HEK293 (cell line): Measurements from ENCODE around the gene DNAJC10.

Experiments used
- CTCF ChIA-PET: fragments of 350-600 bp; formaldehyde crosslinking; extraction: SDS; loops from one replicate; lab custom pipeline; 2021; ENCODE audit warnings: antibody characterized with exemption; lab: Yijun Ruan, JAX
- POLR2A ChIA-PET: fragments of 300-600 bp; formaldehyde crosslinking; extraction: SDS; loops from one replicate; lab custom pipeline; 2020; ENCODE audit warnings: antibody characterized with exemption, inconsistent platforms; lab: Yijun Ruan, JAX
- H3K27ac ChIP-seq: fragments of 200-500 bp; sonication (Bioruptor generic); 2 replicates; pipeline ENCODE4 v1.5.1; 2014; ENCODE audit warnings: low read depth, low read length, control low read depth, inconsistent platforms; ENCODE audit errors: extremely low read depth
- H3K36me3 ChIP-seq, 2 experiments: fragments of 200-500 bp in 1 of 2; sonication (Bioruptor generic) in 1 of 2; 1 replicate in 1 of 2; 2 replicates in 1 of 2; pipeline ENCODE4 v1.5.1; 2014 to 2017; ENCODE audit warnings: inconsistent platforms in 2 of 2, low read length in 2 of 2; ENCODE audit not compliant: control insufficient read depth in 2 of 2, insufficient read depth in 1 of 2
- H3K4me1 ChIP-seq: fragments of 200-500 bp; sonication (Bioruptor generic); 2 replicates; pipeline ENCODE4 v1.5.1; 2014; ENCODE audit warnings: mild to moderate bottlenecking, low read length, inconsistent platforms; ENCODE audit not compliant: control insufficient read depth, insufficient read depth
- H3K4me3 ChIP-seq: 2 replicates; pipeline ENCODE4 v1.5.1; 2011; ENCODE audit warnings: low read depth, mild to moderate bottlenecking, control low read depth, low read length, moderate library complexity
- H3K9me3 ChIP-seq: fragments of 200-500 bp; sonication (Bioruptor generic); 2 replicates; pipeline ENCODE4 v1.5.1; 2014; ENCODE audit warnings: low read depth, low read length, inconsistent platforms; ENCODE audit not compliant: control insufficient read depth, insufficient read depth
- KLF8 ChIP-seq: fragments of 450-650 bp; formaldehyde crosslinking; IDR thresholded peaks from 2 replicates; pipeline ENCODE4 v1.5.1; 2016; ENCODE audit warnings: missing biosample characterization, missing genetic modification characterization
- KLF9 ChIP-seq: fragments of 450-650 bp; formaldehyde crosslinking; IDR thresholded peaks from 2 replicates; pipeline ENCODE4 v1.5.1; 2016; ENCODE audit warnings: missing biosample characterization, missing genetic modification characterization, low read depth
- ZNF138 ChIP-seq: fragments of 450-650 bp; formaldehyde crosslinking; IDR thresholded peaks from 2 replicates; pipeline ENCODE4 v1.5.1; 2016; ENCODE audit warnings: missing biosample characterization, missing genetic modification characterization, borderline replicate concordance
- ZNF155 ChIP-seq: fragments of 450-650 bp; formaldehyde crosslinking; IDR thresholded peaks from 2 replicates; pipeline ENCODE4 v1.5.1; 2016; ENCODE audit warnings: missing biosample characterization, missing genetic modification characterization
- ZNF157 ChIP-seq: fragments of 450-650 bp; formaldehyde crosslinking; IDR thresholded peaks from 2 replicates; pipeline ENCODE4 v1.5.1; 2016; ENCODE audit warnings: missing biosample characterization, missing genetic modification characterization
- ZNF404 ChIP-seq: fragments of 450-650 bp; formaldehyde crosslinking; IDR thresholded peaks from 2 replicates; pipeline ENCODE4 v1.5.1; 2017; ENCODE audit warnings: missing biosample characterization, missing genetic modification characterization
- ZNF449 ChIP-seq: fragments of 450-650 bp; formaldehyde crosslinking; IDR thresholded peaks from 2 replicates; pipeline ENCODE4 v1.5.1; 2017; ENCODE audit warnings: missing biosample characterization, mild to moderate bottlenecking, missing genetic modification characterization, moderate library complexity
- ZNF48 ChIP-seq: fragments of 450-650 bp; formaldehyde crosslinking; IDR thresholded peaks from 2 replicates; pipeline ENCODE4 v1.5.1; 2016; ENCODE audit warnings: missing biosample characterization, missing genetic modification characterization
- ZNF529 ChIP-seq: fragments of 450-650 bp; formaldehyde crosslinking; IDR thresholded peaks from 2 replicates; pipeline ENCODE4 v1.5.1; 2017; ENCODE audit warnings: missing genetic modification characterization, missing biosample characterization; ENCODE audit not compliant: insufficient replicate concordance
- ZNF585B ChIP-seq: fragments of 450-650 bp; formaldehyde crosslinking; IDR thresholded peaks from 2 replicates; pipeline ENCODE4 v1.5.1; 2016; ENCODE audit warnings: missing biosample characterization, missing genetic modification characterization
- ZNF600 ChIP-seq: fragments of 450-650 bp; formaldehyde crosslinking; IDR thresholded peaks from 2 replicates; pipeline ENCODE4 v1.5.1; 2016; ENCODE audit warnings: missing biosample characterization, missing genetic modification characterization
- ZNF610 ChIP-seq: fragments of 450-650 bp; formaldehyde crosslinking; IDR thresholded peaks from 2 replicates; pipeline ENCODE4 v1.5.1; 2016; ENCODE audit warnings: missing biosample characterization, missing genetic modification characterization, borderline replicate concordance
- ZNF624 ChIP-seq: fragments of 450-650 bp; formaldehyde crosslinking; IDR thresholded peaks from 2 replicates; pipeline ENCODE4 v1.5.1; 2017; ENCODE audit warnings: missing biosample characterization, missing genetic modification characterization
- TF ChIP-seq, protein P1 (sequence below): fragments of 450-650 bp; formaldehyde crosslinking; IDR thresholded peaks from 2 replicates; pipeline ENCODE4 v1.5.1; 2016; ENCODE audit warnings: missing biosample characterization, missing genetic modification characterization
- TF ChIP-seq, protein P2 (sequence below): fragments of 450-650 bp; IDR thresholded peaks from 2 replicates; pipeline ENCODE4 v1.5.1; 2018; ENCODE audit warnings: missing biosample characterization, missing genetic modification characterization
- TF ChIP-seq, protein P3 (sequence below): fragments of 450-650 bp; formaldehyde crosslinking; IDR thresholded peaks from 2 replicates; pipeline ENCODE4 v1.5.1; 2016; ENCODE audit warnings: missing biosample characterization, missing genetic modification characterization
- TF ChIP-seq, protein P4 (sequence below): fragments of 450-650 bp; formaldehyde crosslinking; IDR thresholded peaks from 2 replicates; pipeline ENCODE4 v1.5.1; 2016; ENCODE audit warnings: missing biosample characterization, missing genetic modification characterization
- TF ChIP-seq, protein P5 (sequence below): fragments of 450-650 bp; formaldehyde crosslinking; IDR thresholded peaks from 2 replicates; pipeline ENCODE4 v1.5.1; 2016; ENCODE audit warnings: missing biosample characterization, missing genetic modification characterization, borderline replicate concordance

DNAJC10 gene

DNA sequence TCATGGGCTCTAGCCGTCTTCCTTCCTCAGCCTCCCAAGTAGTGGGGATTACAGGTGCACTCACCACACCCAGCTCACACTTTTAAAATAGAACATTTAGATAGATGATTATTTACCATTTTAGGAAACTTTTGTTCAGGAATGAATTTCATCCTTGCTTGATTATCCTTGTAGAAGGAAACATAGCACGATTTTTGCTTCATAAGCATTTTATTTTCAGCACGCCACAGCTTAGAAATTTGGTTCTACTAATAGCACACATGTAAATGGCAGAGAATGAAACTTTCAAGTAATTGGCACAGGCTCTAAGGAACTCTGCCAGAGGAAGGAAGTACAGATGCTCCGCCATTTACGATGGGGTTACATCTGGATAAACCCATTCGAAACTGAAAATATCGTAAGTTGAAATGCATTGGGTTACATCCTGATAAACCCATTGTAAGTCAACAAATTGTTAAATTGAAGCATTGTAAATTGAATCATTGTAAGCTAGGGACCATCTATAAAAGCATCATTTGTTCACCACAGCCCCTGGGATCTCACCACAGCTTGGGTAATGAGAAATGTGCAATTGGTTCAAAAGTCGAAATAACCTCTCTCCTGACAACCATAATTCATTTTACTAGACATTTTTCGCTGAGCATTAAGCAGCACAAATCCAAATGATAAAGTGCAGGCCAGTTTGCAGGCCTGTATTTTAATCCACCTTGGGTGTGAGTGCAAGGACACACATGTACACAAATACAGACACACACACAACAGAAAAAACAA is 117.2 kb downstream of the DNAJC10 start:
- ChIA-PET POLR2A (no interaction called here), CTCF (no interaction called here)
- H3K36me3 ChIP-seq = no peaks in the 10 kb centered on the region
- TF ChIP-seq, protein P1, sequence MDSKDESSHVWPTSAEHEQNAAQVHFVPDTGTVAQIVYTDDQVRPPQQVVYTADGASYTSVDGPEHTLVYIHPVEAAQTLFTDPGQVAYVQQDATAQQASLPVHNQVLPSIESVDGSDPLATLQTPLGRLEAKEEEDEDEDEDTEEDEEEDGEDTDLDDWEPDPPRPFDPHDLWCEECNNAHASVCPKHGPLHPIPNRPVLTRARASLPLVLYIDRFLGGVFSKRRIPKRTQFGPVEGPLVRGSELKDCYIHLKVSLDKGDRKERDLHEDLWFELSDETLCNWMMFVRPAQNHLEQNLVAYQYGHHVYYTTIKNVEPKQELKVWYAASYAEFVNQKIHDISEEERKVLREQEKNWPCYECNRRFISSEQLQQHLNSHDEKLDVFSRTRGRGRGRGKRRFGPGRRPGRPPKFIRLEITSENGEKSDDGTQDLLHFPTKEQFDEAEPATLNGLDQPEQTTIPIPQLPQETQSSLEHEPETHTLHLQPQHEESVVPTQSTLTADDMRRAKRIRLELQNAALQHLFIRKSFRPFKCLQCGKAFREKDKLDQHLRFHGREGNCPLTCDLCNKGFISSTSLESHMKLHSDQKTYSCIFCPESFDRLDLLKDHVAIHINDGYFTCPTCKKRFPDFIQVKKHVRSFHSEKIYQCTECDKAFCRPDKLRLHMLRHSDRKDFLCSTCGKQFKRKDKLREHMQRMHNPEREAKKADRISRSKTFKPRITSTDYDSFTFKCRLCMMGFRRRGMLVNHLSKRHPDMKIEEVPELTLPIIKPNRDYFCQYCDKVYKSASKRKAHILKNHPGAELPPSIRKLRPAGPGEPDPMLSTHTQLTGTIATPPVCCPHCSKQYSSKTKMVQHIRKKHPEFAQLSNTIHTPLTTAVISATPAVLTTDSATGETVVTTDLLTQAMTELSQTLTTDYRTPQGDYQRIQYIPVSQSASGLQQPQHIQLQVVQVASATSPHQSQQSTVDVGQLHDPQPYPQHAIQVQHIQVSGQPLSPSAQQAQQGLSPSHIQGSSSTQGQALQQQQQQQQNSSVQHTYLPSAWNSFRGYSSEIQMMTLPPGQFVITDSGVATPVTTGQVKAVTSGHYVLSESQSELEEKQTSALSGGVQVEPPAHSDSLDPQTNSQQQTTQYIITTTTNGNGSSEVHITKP (tag by site-specific recombination) = no peak
- TF ChIP-seq ZNF585B (tag by site-specific recombination) = 0 out of 2 replicates have a peak, but pooled peaks have one; percentile 9
- no peak overlapping the region for H3K27ac ChIP-seq
- no peaks in the 10 kb centered on the region for H3K9me3 ChIP-seq
- 0 out of 2 replicates have a peak, but pooled peaks cover 2% of the 10 kb centered on the region for H3K4me1 ChIP-seq
- H3K4me3 ChIP-seq = no peak overlapping the region

- ChIA-PET POLR2A (no interaction called here), CTCF (no interaction called here)
- no peak overlapping the region for H3K4me3 ChIP-seq
Observed at GRCh38 chr2:182834293-182834692, 118.2 kb downstream of the DNAJC10 start.

GRCh38 chr2:182836451-182836850 is 120.4 kb downstream of the DNAJC10 start:
- POLR2A ChIA-PET = no interaction called here
- CTCF ChIA-PET = no interaction called here
- Histone ChIP-seq H3K27ac (no peak overlapping the region), H3K4me1 (0 out of 2 replicates have a peak, but pooled peaks cover 2% of the 10 kb centered on the region), H3K4me3 (no peak overlapping the region), H3K36me3 (no peaks in the 10 kb centered on the region), H3K9me3 (no peaks in the 10 kb centered on the region)
- TF ChIP-seq, protein P2, sequence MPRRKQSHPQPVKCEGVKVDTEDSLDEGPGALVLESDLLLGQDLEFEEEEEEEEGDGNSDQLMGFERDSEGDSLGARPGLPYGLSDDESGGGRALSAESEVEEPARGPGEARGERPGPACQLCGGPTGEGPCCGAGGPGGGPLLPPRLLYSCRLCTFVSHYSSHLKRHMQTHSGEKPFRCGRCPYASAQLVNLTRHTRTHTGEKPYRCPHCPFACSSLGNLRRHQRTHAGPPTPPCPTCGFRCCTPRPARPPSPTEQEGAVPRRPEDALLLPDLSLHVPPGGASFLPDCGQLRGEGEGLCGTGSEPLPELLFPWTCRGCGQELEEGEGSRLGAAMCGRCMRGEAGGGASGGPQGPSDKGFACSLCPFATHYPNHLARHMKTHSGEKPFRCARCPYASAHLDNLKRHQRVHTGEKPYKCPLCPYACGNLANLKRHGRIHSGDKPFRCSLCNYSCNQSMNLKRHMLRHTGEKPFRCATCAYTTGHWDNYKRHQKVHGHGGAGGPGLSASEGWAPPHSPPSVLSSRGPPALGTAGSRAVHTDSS (tag by site-specific recombination) = no peak
- TF ChIP-seq ZNF600 = no peak
- TF ChIP-seq, protein P3, sequence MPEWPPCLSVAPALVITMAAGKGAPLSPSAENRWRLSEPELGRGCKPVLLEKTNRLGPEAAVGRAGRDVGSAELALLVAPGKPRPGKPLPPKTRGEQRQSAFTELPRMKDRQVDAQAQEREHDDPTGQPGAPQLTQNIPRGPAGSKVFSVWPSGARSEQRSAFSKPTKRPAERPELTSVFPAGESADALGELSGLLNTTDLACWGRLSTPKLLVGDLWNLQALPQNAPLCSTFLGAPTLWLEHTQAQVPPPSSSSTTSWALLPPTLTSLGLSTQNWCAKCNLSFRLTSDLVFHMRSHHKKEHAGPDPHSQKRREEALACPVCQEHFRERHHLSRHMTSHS (tag by site-specific recombination) = no peak
- TF ChIP-seq, protein P4, sequence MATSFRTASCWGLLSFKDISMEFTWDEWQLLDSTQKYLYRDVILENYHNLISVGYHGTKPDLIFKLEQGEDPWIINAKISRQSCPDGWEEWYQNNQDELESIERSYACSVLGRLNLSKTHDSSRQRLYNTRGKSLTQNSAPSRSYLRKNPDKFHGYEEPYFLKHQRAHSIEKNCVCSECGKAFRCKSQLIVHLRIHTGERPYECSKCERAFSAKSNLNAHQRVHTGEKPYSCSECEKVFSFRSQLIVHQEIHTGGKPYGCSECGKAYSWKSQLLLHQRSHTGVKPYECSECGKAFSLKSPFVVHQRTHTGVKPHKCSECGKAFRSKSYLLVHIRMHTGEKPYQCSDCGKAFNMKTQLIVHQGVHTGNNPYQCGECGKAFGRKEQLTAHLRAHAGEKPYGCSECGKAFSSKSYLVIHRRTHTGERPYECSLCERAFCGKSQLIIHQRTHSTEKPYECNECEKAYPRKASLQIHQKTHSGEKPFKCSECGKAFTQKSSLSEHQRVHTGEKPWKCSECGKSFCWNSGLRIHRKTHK (tag by site-specific recombination) = no peak
- TF ChIP-seq ZNF529 = no peak
- no peak for TF ChIP-seq ZNF155 (tag by site-specific recombination)
- no peak for TF ChIP-seq ZNF138 (tag by site-specific recombination)
- TF ChIP-seq ZNF624 = no peak
- TF ChIP-seq ZNF48 (tag by site-specific recombination) = no peak
- no peak for TF ChIP-seq ZNF404
- no peak for TF ChIP-seq ZNF157 (tag by site-specific recombination)
- no peak for TF ChIP-seq KLF9
- TF ChIP-seq, protein P5, sequence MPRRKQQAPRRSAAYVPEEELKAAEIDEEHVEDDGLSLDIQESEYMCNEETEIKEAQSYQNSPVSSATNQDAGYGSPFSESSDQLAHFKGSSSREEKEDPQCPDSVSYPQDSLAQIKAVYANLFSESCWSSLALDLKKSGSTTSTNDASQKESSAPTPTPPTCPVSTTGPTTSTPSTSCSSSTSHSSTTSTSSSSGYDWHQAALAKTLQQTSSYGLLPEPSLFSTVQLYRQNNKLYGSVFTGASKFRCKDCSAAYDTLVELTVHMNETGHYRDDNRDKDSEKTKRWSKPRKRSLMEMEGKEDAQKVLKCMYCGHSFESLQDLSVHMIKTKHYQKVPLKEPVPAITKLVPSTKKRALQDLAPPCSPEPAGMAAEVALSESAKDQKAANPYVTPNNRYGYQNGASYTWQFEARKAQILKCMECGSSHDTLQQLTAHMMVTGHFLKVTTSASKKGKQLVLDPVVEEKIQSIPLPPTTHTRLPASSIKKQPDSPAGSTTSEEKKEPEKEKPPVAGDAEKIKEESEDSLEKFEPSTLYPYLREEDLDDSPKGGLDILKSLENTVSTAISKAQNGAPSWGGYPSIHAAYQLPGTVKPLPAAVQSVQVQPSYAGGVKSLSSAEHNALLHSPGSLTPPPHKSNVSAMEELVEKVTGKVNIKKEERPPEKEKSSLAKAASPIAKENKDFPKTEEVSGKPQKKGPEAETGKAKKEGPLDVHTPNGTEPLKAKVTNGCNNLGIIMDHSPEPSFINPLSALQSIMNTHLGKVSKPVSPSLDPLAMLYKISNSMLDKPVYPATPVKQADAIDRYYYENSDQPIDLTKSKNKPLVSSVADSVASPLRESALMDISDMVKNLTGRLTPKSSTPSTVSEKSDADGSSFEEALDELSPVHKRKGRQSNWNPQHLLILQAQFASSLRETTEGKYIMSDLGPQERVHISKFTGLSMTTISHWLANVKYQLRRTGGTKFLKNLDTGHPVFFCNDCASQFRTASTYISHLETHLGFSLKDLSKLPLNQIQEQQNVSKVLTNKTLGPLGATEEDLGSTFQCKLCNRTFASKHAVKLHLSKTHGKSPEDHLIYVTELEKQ (tag by site-specific recombination) = no peak
- no peak for TF ChIP-seq ZNF449 (tag by site-specific recombination)

More at GRCh38 chr2:182834293-182834692, 118.2 kb downstream of the DNAJC10 start:
- H3K27ac ChIP-seq = no peak overlapping the region
- no peaks in the 10 kb centered on the region for H3K36me3 ChIP-seq
- H3K9me3 ChIP-seq = no peaks in the 10 kb centered on the region
- TF ChIP-seq KLF8 (tag by site-specific recombination) (no peak), ZNF610 (no peak)
- H3K4me1 ChIP-seq = 0 out of 2 replicates have a peak, but pooled peaks cover 2% of the 10 kb centered on the region
